ENCODE measurements around the gene DNAJC4. TPM values are rescaled to one million over a fixed set of nuclear protein-coding genes. Genes with fewer than 3 reads are reported as not detected.

Gene DNAJC4
- total RNA-seq, 1 experiment from 2014 or later = 24.2 TPM

GRCh38 chr11:64185693-64186491 is 44.5 kb upstream of the DNAJC4 start, which contains the start of gene STIP1:
Gene STIP1, plus strand, starts transcription at chr11:64186171. Its CDS starts 91 bp downstream, at chr11:64186262.
- no peaks in the 10 kb centered on the region; the same call in 1 of the 2 replicates for H3K27me3 Mint-ChIP-seq (ENCODE audit: low read depth)
- Histone ChIP-seq H2BK20ac (ENCODE audit: low read depth, low read length, poor library complexity, severe bottlenecking) (no peak within 1 kb of the TSS), H4K5ac (ENCODE audit: insufficient read length, low read depth, low read length) (peak within 1 kb of the TSS; percentile 36), H3K18ac (ENCODE audit: insufficient read length, low read depth, low read length) (peak within 1 kb of the TSS; percentile 89), H2AFZ (ENCODE audit: low read length) (no peak within 1 kb of the TSS), H3K4me1 (ENCODE audit: insufficient read depth, low read length) (peaks cover 4% of the 10 kb centered on the region; the same call in 1 of the 2 replicates), H4K91ac (ENCODE audit: insufficient read length, low read depth, low read length) (no peak within 1 kb of the TSS), H3T11ph (ENCODE audit: low read length) (no peak within 1 kb of the TSS), H2BK5ac (ENCODE audit: insufficient read length, low read length) (no peak within 1 kb of the TSS), H3K4me2 (ENCODE audit: insufficient read depth, insufficient read length, low read length) (peak within 1 kb of the TSS; percentile 73), H4K20me1 (ENCODE audit: control insufficient read depth, insufficient read depth, insufficient read length) (peaks cover 3% of the 10 kb centered on the region), H3K56ac (ENCODE audit: insufficient read length, low read depth, low read length) (no peak within 1 kb of the TSS), H3K9ac (ENCODE audit: extremely low read depth, insufficient read length, low read length) (peak within 1 kb of the TSS; percentile 80), H3K27ac (ENCODE audit: insufficient read length, low read depth, low read length) (no peak within 1 kb of the TSS), H3K14ac (ENCODE audit: insufficient read depth, low read length) (peak within 1 kb of the TSS; percentile 94), H2BK120ac (ENCODE audit: low read depth, low read length, poor library complexity, severe bottlenecking) (no peak within 1 kb of the TSS), H3K4ac (ENCODE audit: low read depth, low read length) (no peak within 1 kb of the TSS), H3K9me3 (ENCODE audit: control insufficient read depth, low read depth, low read length) (no peaks in the 10 kb centered on the region), H3K23ac (ENCODE audit: insufficient read length, low read depth, low read length) (no peak within 1 kb of the TSS), H4K8ac (replicated peaks; ENCODE audit: insufficient read length, low read depth, low read length) (no peak within 1 kb of the TSS), H3K27me3 (ENCODE audit: insufficient read depth, low read length) (no peaks in the 10 kb centered on the region), H2AK5ac (ENCODE audit: insufficient read length, low read length) (no peak within 1 kb of the TSS), H3K79me2 (ENCODE audit: insufficient read depth, low read length) (peaks cover 20% of the 10 kb centered on the region; the same call in 1 of the 2 replicates), H3K79me1 (ENCODE audit: insufficient read depth, low read depth, low read length, poor library complexity, severe bottlenecking) (peaks cover 5% of the 10 kb centered on the region), H2BK15ac (ENCODE audit: low read depth, low read length) (no peak within 1 kb of the TSS; the same call in 1 of the 2 replicates), H3K23me2 (ENCODE audit: insufficient read length, low read depth, low read length, poor library complexity, severe bottlenecking) (peaks cover 8% of the 10 kb centered on the region), H2BK12ac (ENCODE audit: insufficient read length, low read depth, low read length) (no peak within 1 kb of the TSS)
- peaks cover 17 to 27% (median 24%) of the 10 kb centered on the region in 3 experiments for H3K36me3 Mint-ChIP-seq (ENCODE audit: insufficient read depth in 1 of 3, low read depth in 3 of 3)
- peak; percentile 37; the same call in 2 of the 3 replicates for TF ChIP-seq CTCF (conservative IDR thresholded peaks at IDR 0.05)
- H3K9me3 Mint-ChIP-seq = no peaks in the 10 kb centered on the region
- peaks cover 14 to 30% of the 10 kb centered on the region in 2 experiments for H3K4me1 Mint-ChIP-seq
- no peak within 1 kb of the TSS; a peak in 3 of 5 replicates for H3K4me3 Mint-ChIP-seq
- peak; percentile 100 for DNase-seq
- peak within 1 kb of the TSS; percentile 94 to 98 (median 98) for H3K27ac Mint-ChIP-seq
- no CpG with 5 or more reads among the region's 74 CpGs for WGBS (ENCODE audit: extremely low coverage, insufficient read length, low lambda C conversion rate)

Measured in H9 (cell line).